Muscle layer of duodenum (tissue), 2 donors: ENCODE data around the gene ZNF619.

Experiments used
- H3K27ac ChIP-seq: one replicate; pipeline ENCODE4 v1.7.0; 2013; ENCODE audit warnings: mild to moderate bottlenecking, low read length
- H3K27me3 ChIP-seq: one replicate; pipeline ENCODE4 v1.7.0; 2013; ENCODE audit warnings: low read depth, mild to moderate bottlenecking, control low read depth, low read length
- H3K36me3 ChIP-seq, 2 donors: one replicate each; pipeline ENCODE4 v1.7.0; 2013; ENCODE audit warnings: low read length in 2 of 2, control low read depth in 1 of 2, mild to moderate bottlenecking in 1 of 2; ENCODE audit not compliant: insufficient read depth in 2 of 2, control insufficient read depth in 1 of 2
- H3K4me1 ChIP-seq, 2 donors: one replicate each; pipeline ENCODE4 v1.7.0; 2013; ENCODE audit warnings: low read length in 2 of 2, mild to moderate bottlenecking in 2 of 2, control low read depth in 1 of 2, moderate library complexity in 1 of 2; ENCODE audit not compliant: insufficient read depth in 2 of 2, control insufficient read depth in 1 of 2
- H3K4me3 ChIP-seq, 2 donors: one replicate each; pipeline ENCODE4 v1.7.0; 2013; ENCODE audit warnings: low read length in 2 of 2, low read depth in 1 of 2, mild to moderate bottlenecking in 1 of 2
- H3K9me3 ChIP-seq, 2 donors: one replicate each; pipeline ENCODE4 v1.7.0; 2013; ENCODE audit warnings: low read length in 2 of 2, control low read depth in 1 of 2, mild to moderate bottlenecking in 1 of 2; ENCODE audit not compliant: control insufficient read depth in 1 of 2
- donor health status: healthy.

The ZNF619 gene

DNA sequence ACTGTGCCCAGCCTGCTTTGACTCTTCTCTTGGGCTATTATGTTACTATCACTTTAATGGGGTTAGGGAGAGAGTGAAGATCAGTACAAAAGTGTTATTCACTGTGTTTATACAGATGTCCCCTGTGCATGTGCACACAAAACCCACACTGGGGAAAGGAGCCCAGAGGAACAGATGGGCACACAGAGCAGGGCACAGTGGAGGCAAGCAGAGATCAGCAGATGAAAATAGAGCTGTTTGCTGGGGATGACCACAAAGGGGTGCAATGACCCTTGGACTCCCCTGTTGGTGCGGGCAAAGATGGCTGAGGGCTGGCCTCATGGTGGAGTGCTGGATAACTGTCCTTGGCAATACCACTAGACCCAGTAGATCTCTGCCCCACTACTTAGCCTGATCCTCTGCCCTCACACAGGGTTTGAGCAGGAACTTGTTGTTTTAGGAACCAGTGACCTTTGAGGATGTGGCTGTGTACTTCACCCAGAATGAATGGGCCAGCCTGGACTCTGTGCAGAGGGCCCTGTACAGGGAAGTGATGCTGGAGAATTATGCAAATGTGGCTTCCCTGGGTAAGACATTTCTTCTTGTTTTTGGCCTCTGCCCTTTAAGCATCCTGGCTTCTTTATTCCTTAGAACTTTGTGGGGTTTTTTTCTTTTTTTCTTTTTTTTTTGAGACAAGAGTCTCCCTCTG, 34.3 kb downstream of the ZNF619 start:
- Histone ChIP-seq H3K27ac (no peak overlapping the region), H3K9me3 (no peaks in the 10 kb centered on the region), H3K4me3 (no peak overlapping the region), H3K36me3 (peaks cover 8 to 35% of the 10 kb centered on the region in 2 donors), H3K27me3 (no peaks in the 10 kb centered on the region), H3K4me1 (no peaks in the 10 kb centered on the region)

DNA sequence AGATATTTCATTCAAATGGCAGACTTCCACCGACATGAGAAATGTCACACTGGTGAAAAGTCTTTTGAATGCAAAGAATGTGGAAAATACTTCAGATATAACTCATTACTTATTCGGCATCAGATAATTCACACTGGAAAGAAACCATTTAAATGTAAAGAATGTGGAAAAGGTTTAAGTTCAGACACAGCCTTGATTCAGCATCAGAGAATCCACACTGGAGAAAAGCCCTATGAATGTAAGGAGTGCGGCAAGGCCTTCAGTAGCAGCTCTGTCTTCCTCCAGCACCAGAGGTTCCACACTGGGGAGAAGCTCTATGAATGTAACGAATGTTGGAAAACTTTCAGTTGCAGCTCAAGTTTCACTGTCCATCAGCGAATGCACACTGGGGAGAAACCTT, 39.3 kb downstream of the ZNF619 start:
- Histone ChIP-seq H3K27me3 (no peaks in the 10 kb centered on the region), H3K36me3 (peaks cover 14 to 31% of the 10 kb centered on the region in 2 donors), H3K9me3 (no peaks in the 10 kb centered on the region), H3K4me1 (no peaks in the 10 kb centered on the region), H3K4me3 (no peak overlapping the region), H3K27ac (no peak overlapping the region)

DNA sequence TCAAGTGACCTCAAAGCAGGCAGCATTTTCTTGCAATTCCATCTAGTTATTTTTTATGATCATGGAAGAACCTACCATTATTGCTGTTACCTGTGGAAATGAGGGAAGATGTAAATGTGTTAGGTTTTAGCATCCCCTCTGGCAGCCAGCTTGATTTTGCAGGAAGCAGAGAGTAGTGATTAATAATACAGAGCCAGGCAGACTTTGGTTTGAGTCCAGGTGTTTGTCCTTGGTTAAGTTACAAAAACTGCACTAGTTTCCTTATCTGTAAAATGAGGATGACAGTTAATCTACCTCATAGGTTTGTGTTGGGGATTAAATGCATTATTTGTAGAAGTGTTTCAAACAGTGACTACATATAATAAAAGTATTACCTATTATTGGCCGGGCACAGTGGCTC, 41.1 kb downstream of the ZNF619 start:
- Histone ChIP-seq H3K36me3 (peaks cover 10 to 21% of the 10 kb centered on the region in 2 donors), H3K27ac (no peak overlapping the region), H3K4me1 (no peaks in the 10 kb centered on the region), H3K4me3 (no peak overlapping the region), H3K27me3 (no peaks in the 10 kb centered on the region), H3K9me3 (no peaks in the 10 kb centered on the region)

GRCh38 chr3:40518848-40519247, 41.9 kb downstream of the ZNF619 start:
- H3K4me3 ChIP-seq, result no peak overlapping the region
- no peak overlapping the region for H3K27ac ChIP-seq
- H3K27me3 ChIP-seq, result no peaks in the 10 kb centered on the region
- H3K9me3 ChIP-seq, result no peaks in the 10 kb centered on the region
- peaks cover 10 to 20% of the 10 kb centered on the region in 2 donors for H3K36me3 ChIP-seq
- H3K4me1 ChIP-seq, result no peaks in the 10 kb centered on the region

GRCh38 chr3:40521254-40521653, 44.3 kb downstream of the ZNF619 start:
- Histone ChIP-seq H3K27ac (no peak overlapping the region), H3K4me3 (no peak overlapping the region), H3K4me1 (peaks cover 7 to 11% of the 10 kb centered on the region in 2 donors), H3K9me3 (no peaks in the 10 kb centered on the region), H3K36me3 (peaks cover 5 to 7% of the 10 kb centered on the region in 2 donors), H3K27me3 (no peaks in the 10 kb centered on the region)

- Histone ChIP-seq H3K9me3 (no peaks in the 10 kb centered on the region), H3K27me3 (no peaks in the 10 kb centered on the region), H3K4me1 (peaks cover 7 to 14% of the 10 kb centered on the region in 2 donors), H3K4me3 (peak overlapping the region in 1 of 2 donors; percentile 87), H3K27ac (peak overlapping the region; percentile 83), H3K36me3 (peaks cover under 1 to 19% of the 10 kb centered on the region in 2 donors)
Measured at GRCh38 chr3:40523781-40524180, 46.9 kb downstream of the ZNF619 start.

- peak overlapping the region; percentile 83 for H3K27ac ChIP-seq
- no peaks in the 10 kb centered on the region for H3K9me3 ChIP-seq
- H3K4me3 ChIP-seq, result peak overlapping the region; percentile 87
- H3K4me1 ChIP-seq, result peaks cover 7 to 14% of the 10 kb centered on the region in 2 donors
- H3K36me3 ChIP-seq, result peaks cover 4 to 23% of the 10 kb centered on the region in 2 donors
- H3K27me3 ChIP-seq, result no peaks in the 10 kb centered on the region
Measured at GRCh38 chr3:40524222-40524567, 47.3 kb downstream of the ZNF619 start.

GRCh38 chr3:40524568-40525285, 47.8 kb downstream of the ZNF619 start, which contains the start of gene ZNF621:
TSS of gene ZNF621 (plus strand) at chr3:40524960. CDS start at chr3:40525841, 881 bp downstream.
- H3K27me3 ChIP-seq, result no peaks in the 10 kb centered on the region
- H3K27ac ChIP-seq, result peak within 1 kb of the TSS; percentile 89
- H3K4me3 ChIP-seq, result peak within 1 kb of the TSS; percentile 87
- no peaks in the 10 kb centered on the region for H3K9me3 ChIP-seq
- peaks cover 8 to 28% of the 10 kb centered on the region in 2 donors for H3K36me3 ChIP-seq
- peaks cover 7 to 14% of the 10 kb centered on the region in 2 donors for H3K4me1 ChIP-seq

GRCh38 chr3:40528426-40528825, 51.5 kb downstream of the ZNF619 start:
- Histone ChIP-seq H3K36me3 (peaks cover 41 to 65% of the 10 kb centered on the region in 2 donors), H3K4me1 (peaks cover 7 to 14% of the 10 kb centered on the region in 2 donors), H3K9me3 (peaks cover 9 to 10% of the 10 kb centered on the region in 2 donors), H3K4me3 (no peak overlapping the region), H3K27ac (no peak overlapping the region), H3K27me3 (no peaks in the 10 kb centered on the region)

DNA sequence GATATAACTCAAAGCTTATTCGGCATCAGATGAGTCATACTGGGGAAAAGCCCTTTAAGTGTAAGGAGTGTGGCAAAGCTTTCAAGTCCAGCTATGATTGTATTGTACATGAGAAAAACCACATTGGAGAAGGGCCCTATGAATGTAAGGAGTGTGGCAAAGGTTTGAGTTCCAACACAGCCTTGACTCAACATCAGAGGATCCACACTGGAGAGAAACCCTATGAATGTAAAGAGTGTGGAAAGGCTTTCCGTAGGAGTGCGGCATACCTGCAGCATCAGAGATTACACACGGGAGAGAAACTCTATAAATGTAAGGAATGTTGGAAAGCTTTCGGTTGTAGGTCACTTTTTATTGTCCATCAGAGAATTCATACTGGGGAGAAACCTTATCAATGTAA, 55.3 kb downstream of the ZNF619 start:
- Histone ChIP-seq H3K4me1 (no peaks in the 10 kb centered on the region), H3K4me3 (no peak overlapping the region), H3K36me3 (peaks cover 61 to 91% of the 10 kb centered on the region in 2 donors), H3K9me3 (peaks cover 10 to 11% of the 10 kb centered on the region in 2 donors), H3K27ac (no peak overlapping the region), H3K27me3 (no peaks in the 10 kb centered on the region)

- Histone ChIP-seq H3K4me1 (no peaks in the 10 kb centered on the region), H3K27me3 (no peaks in the 10 kb centered on the region), H3K36me3 (peaks cover 56 to 84% of the 10 kb centered on the region in 2 donors), H3K4me3 (no peak overlapping the region), H3K27ac (no peak overlapping the region), H3K9me3 (peaks cover 10 to 27% of the 10 kb centered on the region in 2 donors)
Measured at GRCh38 chr3:40534283-40534682, 57.4 kb downstream of the ZNF619 start.
